NB4 (cell line): ENCODE data around the gene KCNE2.

Experiments used
- DNase-seq: peaks from one replicate; pipeline ENCODE4 v3.0.0; 2010; ENCODE audit warnings: low read depth
- H3K4me3 ChIP-seq: one replicate; pipeline ENCODE4 v1.5.1; 2011; ENCODE audit warnings: mild to moderate bottlenecking, low read depth, low read length, moderate library complexity
- CTCF ChIP-seq: IDR thresholded peaks from one replicate; pipeline ENCODE4 v1.5.1; 2012; ENCODE audit warnings: low read depth, low read length
- MAX ChIP-seq: IDR thresholded peaks from 2 replicates; pipeline ENCODE4 v1.6.1; 2011; ENCODE audit warnings: low read depth, low read length
- MYC ChIP-seq: IDR thresholded peaks from 2 replicates; pipeline ENCODE4 v1.6.1; 2011; ENCODE audit warnings: low read depth, low read length
- POLR2A ChIP-seq: IDR thresholded peaks from 2 replicates; pipeline ENCODE4 v1.6.1; 2011; ENCODE audit warnings: mild to moderate bottlenecking; ENCODE audit not compliant: insufficient read length; ENCODE audit errors: extremely low read depth

The KCNE2 gene

GRCh38 chr21:34363733-34364132 is at the start of gene KCNE2:
KCNE2 (plus strand) TSS chr21:34364006; CDS start chr21:34370479, 6,473 bp downstream.
- TF ChIP-seq MAX (no peak), MYC (no peak), CTCF (no peak), POLR2A (no peak)
- no peak for DNase-seq

GRCh38 chr21:34319585-34319984 is 44.2 kb upstream of the KCNE2 start:
- no peak for TF ChIP-seq POLR2A
- TF ChIP-seq MYC: no peak
- no peak for TF ChIP-seq CTCF
- no peak for TF ChIP-seq MAX
- no peak overlapping the region for H3K4me3 ChIP-seq

More at GRCh38 chr21:34363733-34364132, at the start of gene KCNE2:
- H3K4me3 ChIP-seq: no peak within 1 kb of the TSS

GRCh38 chr21:34320011-34320410 is 43.8 kb upstream of the KCNE2 start:
- no peak overlapping the region for H3K4me3 ChIP-seq
- TF ChIP-seq MYC: no peak
- no peak for TF ChIP-seq MAX
- no peak for DNase-seq

More at GRCh38 chr21:34319585-34319984, 44.2 kb upstream of the KCNE2 start:
- no peak for DNase-seq

GRCh38 chr21:34330055-34330454 is 33.8 kb upstream of the KCNE2 start:
- no peak overlapping the region for H3K4me3 ChIP-seq
- DNase-seq: no peak
- TF ChIP-seq POLR2A (no peak), MAX (no peak), CTCF (no peak), MYC (no peak)

GRCh38 chr21:34331726-34332125 is 32.1 kb upstream of the KCNE2 start:
- no peak for DNase-seq
- H3K4me3 ChIP-seq: no peak overlapping the region
- no peak for TF ChIP-seq MYC
- TF ChIP-seq CTCF: no peak
- no peak for TF ChIP-seq POLR2A
- TF ChIP-seq MAX: no peak

GRCh38 chr21:34332347-34332746 is 31.5 kb upstream of the KCNE2 start:
- no peak overlapping the region for H3K4me3 ChIP-seq

GRCh38 chr21:34333121-34333739 is 30.6 kb upstream of the KCNE2 start:
- DNase-seq: peak; percentile 6
- TF ChIP-seq MAX (no peak), CTCF (no peak), POLR2A (no peak), MYC (no peak)
- H3K4me3 ChIP-seq: no peak overlapping the region

More at GRCh38 chr21:34332347-34332746, 31.5 kb upstream of the KCNE2 start:
- DNase-seq: no peak
- no peak for TF ChIP-seq POLR2A
